CD4-positive, alpha-beta T cell treated with Interleukin-10 for 1 hour (primary cell): ENCODE results near the gene FGF5.
"Not testable (repeated sequence)": the region's sequence is repeated elsewhere in the genome, so short reads cannot be mapped to it uniquely, and the experiment has no call there.

ENCODE experiments used
- DNase-seq: peaks from one replicate; pipeline ENCODE4 v3.0.0-alpha.2; 2020

The FGF5 gene

GRCh38 chr4:80302616-80303223 is 36.3 kb downstream of the FGF5 start:
- DNase-seq: no peak

GRCh38 chr4:80305466-80305865 is 39.0 kb downstream of the FGF5 start:
- no peak for DNase-seq

GRCh38 chr4:80306260-80306659 is 39.8 kb downstream of the FGF5 start:
- no peak for DNase-seq

- DNase-seq: no peak
Measured at GRCh38 chr4:80307183-80307735, 40.8 kb downstream of the FGF5 start.

GRCh38 chr4:80307774-80308465 is 41.5 kb downstream of the FGF5 start:
- no peak for DNase-seq

GRCh38 chr4:80308466-80308822 is 42.0 kb downstream of the FGF5 start:
- no peak for DNase-seq

- no peak for DNase-seq
Measured at GRCh38 chr4:80309294-80310004, 43.0 kb downstream of the FGF5 start.

GRCh38 chr4:80311130-80311529 is 44.7 kb downstream of the FGF5 start:
- DNase-seq: no peak

GRCh38 chr4:80312124-80312523 is 45.7 kb downstream of the FGF5 start:
- DNase-seq: no peak

GRCh38 chr4:80313627-80314026 is 47.2 kb downstream of the FGF5 start:
- no peak for DNase-seq

- not testable (repeated sequence) for DNase-seq
Measured at GRCh38 chr4:80315848-80316247, 49.4 kb downstream of the FGF5 start.

GRCh38 chr4:80321341-80321740 is 54.9 kb downstream of the FGF5 start:
- DNase-seq: no peak

GRCh38 chr4:80321776-80322175 is 55.3 kb downstream of the FGF5 start:
- DNase-seq: no peak

GRCh38 chr4:80322716-80323115 is 56.3 kb downstream of the FGF5 start:
- no peak for DNase-seq

- no peak for DNase-seq
Measured at GRCh38 chr4:80324171-80324570, 57.7 kb downstream of the FGF5 start.

GRCh38 chr4:80331693-80332092 is 65.2 kb downstream of the FGF5 start:
- no peak for DNase-seq

GRCh38 chr4:80333121-80333520 is 66.7 kb downstream of the FGF5 start:
- no peak for DNase-seq

- no peak for DNase-seq
Measured at GRCh38 chr4:80334568-80334967, 68.1 kb downstream of the FGF5 start.

- DNase-seq: no peak
Measured at GRCh38 chr4:80335226-80335553, 68.7 kb downstream of the FGF5 start.

GRCh38 chr4:80335554-80336358 is 69.3 kb downstream of the FGF5 start, which contains the start of gene CFAP299:
CFAP299 (plus strand) TSS chr4:80335730.
- DNase-seq: peak; percentile 44

- DNase-seq: no peak
Measured at GRCh38 chr4:80336582-80336981, 70.1 kb downstream of the FGF5 start.

GRCh38 chr4:80340036-80340435 is 73.6 kb downstream of the FGF5 start:
- DNase-seq: no peak
